HFF-Myc (cell line): Measurements from ENCODE around the gene TMBIM1.

Experiments
- DNase-seq: peaks from one replicate; pipeline ENCODE4 v3.0.0-alpha.2; 2011; ENCODE audit warnings: low read depth; ENCODE audit errors: extremely low read depth
- H3K4me3 ChIP-seq: replicated peaks from 2 replicates; pipeline ENCODE4 v1.5.1; 2011; ENCODE audit warnings: low read depth, mild to moderate bottlenecking, control low read depth, low read length
- TF ChIP-seq, protein P1 (sequence below): IDR thresholded peaks from 2 replicates; pipeline ENCODE4 v1.5.1; 2012; ENCODE audit warnings: mild to moderate bottlenecking, low read depth, low read length, control low read depth; ENCODE audit errors: missing control alignments

Gene TMBIM1

DNA sequence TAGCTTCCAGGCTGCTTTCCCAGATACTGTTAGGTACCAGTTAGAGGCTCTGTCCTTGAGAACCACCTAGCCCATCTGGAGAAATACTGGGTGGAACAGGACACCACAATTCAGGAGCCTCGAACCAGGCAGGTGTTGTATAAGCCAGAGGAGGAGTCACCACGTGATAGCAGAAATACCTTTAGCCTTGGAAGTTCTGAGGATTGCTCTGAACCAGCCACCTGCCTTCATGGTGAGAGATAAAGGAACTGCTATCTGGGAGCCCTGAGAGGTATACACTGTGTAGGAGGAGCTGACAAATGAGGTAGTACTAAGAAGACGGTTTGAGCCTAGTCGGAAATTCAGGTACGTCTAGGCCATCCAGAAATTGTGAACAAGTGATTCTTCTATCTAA lies 39.1 kb downstream of the TMBIM1 start:
- no peak overlapping the region for H3K4me3 ChIP-seq
- DNase-seq: no peak
- TF ChIP-seq, protein P1, sequence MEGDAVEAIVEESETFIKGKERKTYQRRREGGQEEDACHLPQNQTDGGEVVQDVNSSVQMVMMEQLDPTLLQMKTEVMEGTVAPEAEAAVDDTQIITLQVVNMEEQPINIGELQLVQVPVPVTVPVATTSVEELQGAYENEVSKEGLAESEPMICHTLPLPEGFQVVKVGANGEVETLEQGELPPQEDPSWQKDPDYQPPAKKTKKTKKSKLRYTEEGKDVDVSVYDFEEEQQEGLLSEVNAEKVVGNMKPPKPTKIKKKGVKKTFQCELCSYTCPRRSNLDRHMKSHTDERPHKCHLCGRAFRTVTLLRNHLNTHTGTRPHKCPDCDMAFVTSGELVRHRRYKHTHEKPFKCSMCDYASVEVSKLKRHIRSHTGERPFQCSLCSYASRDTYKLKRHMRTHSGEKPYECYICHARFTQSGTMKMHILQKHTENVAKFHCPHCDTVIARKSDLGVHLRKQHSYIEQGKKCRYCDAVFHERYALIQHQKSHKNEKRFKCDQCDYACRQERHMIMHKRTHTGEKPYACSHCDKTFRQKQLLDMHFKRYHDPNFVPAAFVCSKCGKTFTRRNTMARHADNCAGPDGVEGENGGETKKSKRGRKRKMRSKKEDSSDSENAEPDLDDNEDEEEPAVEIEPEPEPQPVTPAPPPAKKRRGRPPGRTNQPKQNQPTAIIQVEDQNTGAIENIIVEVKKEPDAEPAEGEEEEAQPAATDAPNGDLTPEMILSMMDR: no peak

DNA sequence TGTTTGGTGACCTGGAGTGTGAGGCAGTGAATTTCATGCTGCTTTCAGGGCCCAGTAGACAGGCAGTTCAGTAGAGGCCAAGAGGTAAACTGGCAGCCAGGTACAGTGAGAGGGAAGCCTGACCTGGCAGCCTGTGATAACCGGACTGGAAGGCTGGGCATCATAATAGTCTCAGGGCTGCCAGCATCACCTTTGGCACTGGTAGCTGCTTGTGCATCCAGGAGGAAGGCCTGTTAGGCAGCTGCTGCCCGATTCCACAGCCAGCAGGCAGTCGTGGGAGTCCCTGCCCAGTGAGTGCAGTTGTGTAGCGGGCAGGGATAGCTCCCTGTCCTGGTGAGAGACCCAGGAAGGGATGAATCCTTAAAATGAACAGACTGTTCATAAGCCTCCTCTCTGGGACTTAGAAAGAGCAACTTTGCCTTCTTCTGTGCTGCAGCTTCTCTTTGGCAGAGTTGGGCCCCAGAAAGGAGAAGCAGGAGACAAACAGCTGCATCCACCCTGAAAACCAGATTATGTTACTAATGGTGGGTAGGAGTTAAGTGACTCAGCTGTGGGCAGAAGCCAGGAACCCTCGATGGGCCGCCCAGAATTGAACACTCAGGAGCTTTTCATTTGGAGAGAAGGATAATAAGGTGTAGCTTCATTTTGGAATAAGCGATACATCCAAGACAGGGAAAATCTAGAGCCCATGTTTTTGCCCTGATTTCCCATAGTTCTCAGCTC lies 39.6 kb downstream of the TMBIM1 start:
- no peak overlapping the region for H3K4me3 ChIP-seq
- TF ChIP-seq, protein P1: no peak
- no peak for DNase-seq

DNA sequence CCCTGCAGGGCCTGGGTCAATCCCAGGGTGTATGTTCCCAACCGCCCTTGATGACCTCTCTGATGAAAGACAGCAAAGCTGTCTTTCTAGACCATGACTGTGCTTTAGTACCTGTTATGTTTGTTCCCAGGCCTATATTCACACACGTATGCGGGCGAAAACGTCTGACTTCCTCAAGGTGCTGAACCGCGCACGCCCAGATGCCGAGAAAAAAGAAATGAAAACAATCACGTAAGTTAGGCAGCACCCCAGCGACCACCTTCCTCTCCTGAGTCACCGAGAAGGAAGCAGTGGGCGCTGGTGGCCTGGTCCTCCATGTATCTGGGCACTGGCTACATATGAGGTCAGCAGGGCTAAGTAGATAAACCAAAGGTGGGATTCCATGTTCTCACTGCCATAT lies 42.6 kb downstream of the TMBIM1 start:
- H3K4me3 ChIP-seq: no peak overlapping the region
- TF ChIP-seq, protein P1: no peak
- DNase-seq: no peak

DNA sequence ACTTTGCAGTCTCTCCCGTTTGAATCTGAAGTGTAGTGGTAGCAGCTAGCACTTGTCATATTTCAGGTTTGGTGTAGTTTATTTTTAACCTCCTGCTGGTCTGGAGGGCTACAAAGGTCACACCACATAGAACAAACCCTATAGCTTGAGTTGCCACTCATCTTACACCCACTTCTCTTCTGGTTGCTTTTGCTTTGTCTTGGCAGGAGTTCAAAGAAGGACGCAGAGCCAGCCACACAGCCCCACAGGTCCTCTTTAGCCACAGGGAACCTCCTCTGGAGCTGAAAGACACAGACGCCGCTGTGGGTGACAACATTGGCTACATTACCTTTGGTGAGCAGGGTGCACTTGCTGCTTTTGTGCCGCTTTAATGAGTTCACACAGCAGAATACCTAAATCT lies 47.1 kb downstream of the TMBIM1 start:
- H3K4me3 ChIP-seq: no peak overlapping the region
- DNase-seq: no peak
- TF ChIP-seq, protein P1: no peak

DNA sequence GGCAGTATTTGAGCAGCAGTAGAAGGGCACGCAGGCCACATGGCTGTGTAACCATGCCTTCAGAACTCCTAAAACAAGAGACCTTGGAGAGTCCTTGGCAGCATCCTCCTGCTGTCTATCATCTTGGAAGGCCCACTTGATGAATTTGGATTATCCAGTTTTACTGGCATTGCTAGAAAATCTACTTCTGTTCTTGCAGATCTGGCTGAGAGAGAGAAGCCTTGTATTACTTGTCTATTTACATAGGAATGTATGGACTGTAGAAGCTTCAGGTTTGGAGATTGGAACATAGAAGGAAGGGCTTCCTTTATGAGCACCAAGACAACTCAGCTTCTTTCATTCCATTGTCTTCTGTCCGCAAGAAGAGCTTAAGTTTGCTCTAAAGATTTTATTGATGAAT lies 47.6 kb downstream of the TMBIM1 start:
- TF ChIP-seq, protein P1: no peak
- DNase-seq: no peak
- no peak overlapping the region for H3K4me3 ChIP-seq

DNA sequence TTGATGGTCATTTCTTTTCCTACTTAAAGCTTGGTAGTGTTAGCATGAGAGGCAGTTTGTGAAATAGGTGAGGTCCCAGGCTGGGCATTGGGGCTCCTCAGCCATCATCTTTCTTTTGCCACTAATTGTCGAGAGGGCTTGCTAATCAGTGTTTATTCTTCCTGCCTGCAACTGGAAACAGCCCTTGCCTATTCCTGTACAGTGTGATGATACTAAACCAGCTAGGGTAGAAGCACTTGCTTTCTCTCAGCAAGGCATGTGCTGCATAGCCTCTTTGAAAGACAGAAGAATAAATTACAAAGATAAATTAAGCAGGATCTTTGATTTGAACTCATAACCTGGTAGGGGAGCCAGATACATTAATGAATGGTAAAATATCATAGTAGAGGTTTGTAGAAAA lies 48.1 kb downstream of the TMBIM1 start:
- no peak overlapping the region for H3K4me3 ChIP-seq
- TF ChIP-seq, protein P1: no peak
- DNase-seq: no peak

DNA sequence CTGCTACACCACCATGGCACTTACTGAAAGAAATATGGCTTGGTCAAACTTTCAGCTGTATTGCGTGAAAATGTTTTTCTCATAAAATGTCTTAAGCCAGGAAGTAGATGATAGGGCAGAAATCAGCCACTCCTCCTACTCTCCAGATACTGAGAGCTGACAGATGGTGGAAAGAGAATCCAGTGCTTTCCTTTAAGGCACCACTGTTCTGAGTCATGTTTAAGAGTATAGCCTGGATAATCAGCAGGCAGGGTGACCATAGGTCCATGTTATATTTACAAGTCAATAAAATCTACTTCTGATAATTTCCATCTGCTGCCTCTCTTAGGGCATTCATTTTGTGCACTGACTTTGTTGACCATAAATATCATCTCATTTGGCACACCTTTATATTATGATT lies 53.4 kb downstream of the TMBIM1 start:
- no peak for DNase-seq
- TF ChIP-seq, protein P1: no peak
- no peak overlapping the region for H3K4me3 ChIP-seq
